Ovary (tissue), 9 donors: ENCODE data around the gene NPVF. TPM values are rescaled to one million over a fixed set of nuclear protein-coding genes. Genes with fewer than 3 reads are reported as not detected.

Source experiments
- DNase-seq, 5 donors: peaks; one replicate each; pipeline ENCODE4 v3.0.0-alpha.2; 2019 to 2020
- H3K27ac ChIP-seq, 2 donors: fragments of 200-600 bp; one replicate each; pipeline versions ENCODE4 v1.5.1 to v1.8.0; 2019 to 2022
- H3K27me3 ChIP-seq: fragments of 200-600 bp; one replicate; pipeline ENCODE4 v1.8.0; 2022
- H3K36me3 ChIP-seq: fragments of 200-600 bp; sonication (generic); one replicate; pipeline ENCODE4 v1.5.1; 2019
- H3K4me1 ChIP-seq: one replicate; pipeline ENCODE4 v1.8.1; 2013; ENCODE audit warnings: mild to moderate bottlenecking, moderate library complexity; ENCODE audit not compliant: insufficient read depth
- H3K4me3 ChIP-seq: fragments of 200-600 bp; sonication (generic); one replicate; pipeline ENCODE4 v1.5.1; 2017
- H3K9me3 ChIP-seq, 2 donors: fragments of 200-600 bp in 1 of 2; sonication (generic) in 1 of 2; one replicate each; pipeline versions ENCODE4 v1.5.1 to v1.8.1; 2013 to 2019; ENCODE audit warnings: mild to moderate bottlenecking in 1 of 2, moderate library complexity in 1 of 2
- EP300 ChIP-seq: sonication (generic); formaldehyde crosslinking; IDR thresholded peaks from one replicate; pipeline ENCODE4 v1.6.1; 2017; ENCODE audit warnings: antibody characterized with exemption
- POLR2A ChIP-seq: fragments of 450-650 bp; IDR thresholded peaks from one replicate; pipeline ENCODE4 v1.6.1; 2017; ENCODE audit warnings: antibody characterized with exemption, mild to moderate bottlenecking, moderate library complexity
- WGBS, 3 donors: extraction: QIAGEN DNeasy Blood & Tissue Kit in 1 of 3; methylation state at CpG; one replicate each; pipeline versions ENCODE4 v1.1.5 to v1.1.7; 2013 to 2017; 5-methylcytosine and 5-hydroxymethylcytosine counted together
- intact Hi-C, 4 donors: fragments of 100-400 bp; cut with DNase I; formaldehyde crosslinking; loops; one replicate each; pipeline versions ENCODE4 v1.11.0 to v1.15.1; 2022 to 2023
- polyA plus RNA-seq, 2 donors: library from polyadenylated mRNA; stranded (reverse); fragments of 200-250 nt in 1 of 2; fragments of 350-450 nt in 1 of 2; fragmentation: Illumina TruSeq in 1 of 2; extraction: RNeasy Lipid Tissue Mini Kit (QIAGEN cat#74804) in 1 of 2; gene quantifications; one replicate each; pipeline ENCODE4 v1.2.3, GENCODE V29; 2013 to 2014
- small RNA-seq: library from RNA; depleted of rRNA; stranded (forward); fragments of <200 nt; gene quantifications from one replicate; pipeline ENCODE3, GENCODE V24; 2016
- total RNA-seq, 7 donors: library from RNA; depleted of rRNA in 2 of 7; stranded (reverse); fragments of >200 nt in 2 of 7; fragmentation: NEBNext Ultra II Directional in 3 of 7; extraction: Animal tissue kit (Norgen Biotek cat#: 25700) in 3 of 7; gene quantifications; one replicate each; pipeline versions ENCODE4 v1.1.0 to v1.2.4, GENCODE V29; 2016 to 2023
- TF ChIP-seq, protein P1 (sequence below), 3 donors: fragments of 450-650 bp in 2 of 3; fragments of 200-600 bp in 1 of 3; IDR thresholded peaks; one replicate each; pipeline versions ENCODE4 v1.5.1 to v1.8.0; 2016 to 2022; ENCODE audit warnings: antibody characterized with exemption in 3 of 3, mild to moderate bottlenecking in 1 of 3
- donor health status: DM: no; HTN: no; CAD: no; lungs with moderate emphysema.
- donor health status: DM: no; HTN: no; CAD: no.
- donor health status: Bipolar disorder and iron deficiency.
- donor health status: DM: yes; HTN: yes; CAD: no.
- donor health status: DM: no; HTN: no; CAD: no.
- donor health status: DM: yes; HTN: yes; CAD: no.

The NPVF gene
- total and polyA plus RNA-seq, 9 donors: not detected

GRCh38 chr7:25179771-25180591, 48.3 kb downstream of the NPVF start:
- WGBS, 3 donors: 0 to 1% (median 1%) methylated on average over 60 to 74 of the region's 74 CpGs

DNA sequence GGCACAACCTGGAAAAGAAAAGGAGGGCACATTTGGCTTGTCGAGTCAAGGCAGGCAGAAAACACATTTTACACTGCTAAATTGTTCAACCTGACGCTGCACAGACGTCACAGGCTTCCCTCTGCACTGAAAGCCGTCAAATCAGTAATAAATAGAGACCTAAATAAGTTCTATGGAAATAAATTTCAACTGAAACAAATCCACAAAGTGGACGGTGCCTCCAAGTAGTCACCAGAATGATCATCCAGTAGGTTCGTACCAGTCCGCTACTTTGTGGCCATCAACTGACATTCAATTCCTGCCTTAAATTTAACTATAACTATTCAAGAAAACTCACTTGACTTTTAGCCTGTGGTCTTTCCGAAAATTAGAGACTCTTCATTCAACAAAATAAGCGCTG, 49.0 kb downstream of the NPVF start:
- intact Hi-C loops: no loop called here
- H3K4me1 ChIP-seq: no peaks in the 10 kb centered on the region
- H3K27me3 ChIP-seq: no peaks in the 10 kb centered on the region
- H3K36me3 ChIP-seq: no peaks in the 10 kb centered on the region
- H3K27ac ChIP-seq: peak overlapping the region in 1 of 2 donors; percentile 82
- TF ChIP-seq EP300 (no peak), POLR2A (no peak)
- TF ChIP-seq, protein P1, sequence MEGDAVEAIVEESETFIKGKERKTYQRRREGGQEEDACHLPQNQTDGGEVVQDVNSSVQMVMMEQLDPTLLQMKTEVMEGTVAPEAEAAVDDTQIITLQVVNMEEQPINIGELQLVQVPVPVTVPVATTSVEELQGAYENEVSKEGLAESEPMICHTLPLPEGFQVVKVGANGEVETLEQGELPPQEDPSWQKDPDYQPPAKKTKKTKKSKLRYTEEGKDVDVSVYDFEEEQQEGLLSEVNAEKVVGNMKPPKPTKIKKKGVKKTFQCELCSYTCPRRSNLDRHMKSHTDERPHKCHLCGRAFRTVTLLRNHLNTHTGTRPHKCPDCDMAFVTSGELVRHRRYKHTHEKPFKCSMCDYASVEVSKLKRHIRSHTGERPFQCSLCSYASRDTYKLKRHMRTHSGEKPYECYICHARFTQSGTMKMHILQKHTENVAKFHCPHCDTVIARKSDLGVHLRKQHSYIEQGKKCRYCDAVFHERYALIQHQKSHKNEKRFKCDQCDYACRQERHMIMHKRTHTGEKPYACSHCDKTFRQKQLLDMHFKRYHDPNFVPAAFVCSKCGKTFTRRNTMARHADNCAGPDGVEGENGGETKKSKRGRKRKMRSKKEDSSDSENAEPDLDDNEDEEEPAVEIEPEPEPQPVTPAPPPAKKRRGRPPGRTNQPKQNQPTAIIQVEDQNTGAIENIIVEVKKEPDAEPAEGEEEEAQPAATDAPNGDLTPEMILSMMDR (IDR thresholded peaks at IDR 0.05): no peak
- no peak for DNase-seq
- WGBS, 3 donors: 60 to 64% (median 62%) methylated on average over 9 of the region's 9 CpGs
- no peaks in the 10 kb centered on the region for H3K9me3 ChIP-seq
- H3K4me3 ChIP-seq: peak overlapping the region; percentile 86

More at GRCh38 chr7:25179771-25180591, 48.3 kb downstream of the NPVF start:
- H3K36me3 ChIP-seq: no peaks in the 10 kb centered on the region
- no peak for TF ChIP-seq EP300
- TF ChIP-seq, protein P1 (IDR thresholded peaks at IDR 0.05): peak; percentile 56 to 98 (median 61)
- TF ChIP-seq POLR2A: peak; percentile 26
- H3K27ac ChIP-seq: peak overlapping the region; percentile 75 to 82
- intact Hi-C loops: no loop called here
- no peaks in the 10 kb centered on the region for H3K9me3 ChIP-seq
- peak; percentile 90 to 98 (median 96) for DNase-seq
- H3K27me3 ChIP-seq: no peaks in the 10 kb centered on the region
- H3K4me3 ChIP-seq: peak overlapping the region; percentile 86
- no peaks in the 10 kb centered on the region for H3K4me1 ChIP-seq

Small RNA genes within 50 kb of the gene (small RNA-seq; reads per million reads assigned to genes)
- not detected for gene RF00012

Other genes starting within 250 kb of the NPVF start
- 10 to 100 TPM in 6 of 7 donors, 1 to 10 TPM in 1; 8.4 to 29.1 (median 13.7) TPM for gene OSBPL3, start 248.3 kb downstream of the NPVF start, total RNA-seq
- gene OSBPL3, start 248.3 kb downstream of the NPVF start, polyA plus RNA-seq: 10 to 100 TPM in 1 of 2 donors, 1 to 10 TPM in 1; 6.0 to 11.3 TPM
- gene CYCS, start 103.2 kb downstream of the NPVF start, total RNA-seq: 10 to 100 TPM; 21.7 to 88.1 (median 46.4) TPM
- gene CYCS, start 103.2 kb downstream of the NPVF start, polyA plus RNA-seq: 10 to 100 TPM; 22.7 to 80.5 TPM